GM23248 (cell line): ENCODE data around the gene ABHD4.

ENCODE experiments used
- EZH2 ChIP-seq: fragments of 200-600 bp; sonication (generic); IDR thresholded peaks from 2 replicates; pipeline ENCODE4 v1.6.1; 2018; ENCODE audit warnings: antibody characterized with exemption, mild to moderate bottlenecking; ENCODE audit not compliant: insufficient read depth, poor library complexity, severe bottlenecking
- EZH2phosphoT487 ChIP-seq: fragments of 200-600 bp; sonication (generic); IDR thresholded peaks from 2 replicates; pipeline ENCODE4 v1.6.1; 2018; ENCODE audit warnings: antibody characterized with exemption, moderate library complexity, mild to moderate bottlenecking, low read depth; ENCODE audit not compliant: insufficient read depth

DNA sequence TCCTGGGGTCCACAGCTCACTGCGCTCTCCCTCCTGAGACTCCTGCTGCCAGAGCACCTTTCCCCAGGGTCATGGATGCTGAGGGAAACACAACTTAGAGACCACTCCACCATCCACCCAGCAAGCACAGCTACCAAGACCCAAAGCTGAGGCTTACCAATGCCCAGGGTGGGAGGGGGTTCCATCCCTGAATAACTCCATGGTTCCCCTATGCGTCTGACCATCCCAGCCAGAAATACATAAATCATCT, 45.3 kb upstream of the ABHD4 start:
- TF ChIP-seq EZH2, result no peak
- no peak for TF ChIP-seq EZH2phosphoT487
